Loucy (cell line): ENCODE results near the gene ZNF773.
A peak's percentile ranks its signal among the peaks of the same experiment; 100 is the strongest.

Source experiments
- H2AFZ ChIP-seq: fragments of 200-600 bp; sonication (generic); 2 replicates; pipeline ENCODE4 v1.6.0; 2016; ENCODE audit warnings: antibody characterized with exemption, mild to moderate bottlenecking, low read length, moderate library complexity
- H3F3A ChIP-seq: fragments of 200-600 bp; 2 replicates; pipeline ENCODE4 v1.6.0; 2016; ENCODE audit warnings: antibody characterized with exemption, low read depth, mild to moderate bottlenecking
- H3K27me3 ChIP-seq: fragments of 200-600 bp; sonication (generic); 2 replicates; pipeline ENCODE4 v1.6.1; 2014; ENCODE audit warnings: low read length, mild to moderate bottlenecking; ENCODE audit not compliant: insufficient read depth, poor library complexity, severe bottlenecking
- H3K36me3 ChIP-seq: fragments of 200-600 bp; sonication (generic); 2 replicates; pipeline ENCODE4 v1.6.1; 2016; ENCODE audit warnings: low read length; ENCODE audit not compliant: insufficient read depth
- H3K4me1 ChIP-seq: fragments of 200-600 bp; sonication (generic); 2 replicates; pipeline ENCODE4 v1.5.1; 2014; ENCODE audit warnings: low read length, mild to moderate bottlenecking; ENCODE audit not compliant: insufficient read depth, poor library complexity, severe bottlenecking
- H3K4me2 ChIP-seq: fragments of 200-600 bp; sonication (generic); 2 replicates; pipeline ENCODE4 v1.6.0; 2014; ENCODE audit warnings: antibody characterized with exemption, low read length, low read depth, mild to moderate bottlenecking; ENCODE audit not compliant: poor library complexity, severe bottlenecking
- H3K4me3 ChIP-seq: fragments of 200-600 bp; sonication (generic); 2 replicates; pipeline ENCODE4 v1.5.1; 2014; ENCODE audit warnings: low read length, mild to moderate bottlenecking, mixed read lengths; ENCODE audit not compliant: poor library complexity, severe bottlenecking
- H3K79me2 ChIP-seq: fragments of 200-600 bp; sonication (generic); 2 replicates; pipeline ENCODE4 v1.6.1; 2014; ENCODE audit warnings: low read length; ENCODE audit not compliant: insufficient read depth
- H3K9ac ChIP-seq: fragments of 200-600 bp; sonication (generic); 2 replicates; pipeline ENCODE4 v1.6.0; 2014; ENCODE audit warnings: mild to moderate bottlenecking, low read depth, low read length, moderate library complexity; ENCODE audit not compliant: poor library complexity, severe bottlenecking
- H3K9me2 ChIP-seq: fragments of 200-600 bp; sonication (generic); replicated peaks from 2 replicates; pipeline ENCODE4 v1.6.1; 2016; ENCODE audit warnings: low read depth, low read length, mixed read lengths
- H3K9me3 ChIP-seq: fragments of 200-600 bp; sonication (generic); 2 replicates; pipeline ENCODE4 v1.6.1; 2014; ENCODE audit warnings: mild to moderate bottlenecking, antibody characterized with exemption, low read length, low read depth; ENCODE audit not compliant: insufficient read depth
- H4K20me1 ChIP-seq: fragments of 200-600 bp; sonication (generic); 2 replicates; pipeline ENCODE4 v1.6.0; 2014; ENCODE audit warnings: antibody characterized with exemption, low read length, mild to moderate bottlenecking; ENCODE audit not compliant: insufficient read depth, poor library complexity, severe bottlenecking
- EZH2phosphoT487 ChIP-seq: fragments of 200-600 bp; IDR thresholded peaks from 2 replicates; pipeline ENCODE4 v1.6.1; 2018; ENCODE audit warnings: antibody characterized with exemption, mild to moderate bottlenecking, moderate library complexity, borderline replicate concordance
- TF ChIP-seq, protein P1 (sequence below): fragments of 200-600 bp; sonication (generic); conservative IDR thresholded peaks from 2 replicates; pipeline ENCODE4 v1.5.1; 2014; ENCODE audit warnings: mild to moderate bottlenecking, antibody characterized with exemption, low read length

ZNF773 gene

DNA sequence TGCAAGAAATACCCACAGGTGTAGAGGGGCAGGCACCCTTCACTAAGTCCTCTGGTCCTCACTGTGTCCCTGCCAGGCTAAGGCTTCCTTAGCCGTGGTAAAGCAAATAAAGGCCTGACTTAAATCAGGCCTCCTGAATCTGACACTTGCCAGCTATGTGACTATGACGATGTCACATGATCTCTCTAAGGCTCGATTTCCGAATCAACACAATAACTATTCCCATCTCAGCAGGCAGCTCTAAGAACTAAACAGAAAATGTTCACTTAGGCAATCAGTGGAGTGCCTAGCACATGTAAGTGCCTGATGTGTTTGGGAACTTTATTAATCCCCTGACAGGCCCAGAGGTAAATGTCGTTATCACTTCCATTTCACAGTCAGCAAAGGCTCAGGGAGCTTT, 57.9 kb downstream of the ZNF773 start:
- Histone ChIP-seq H3K9ac (peak overlapping the region; percentile 82), H3K9me3 (peaks cover 3% of the 10 kb centered on the region; the same call in 1 of the 2 replicates), H3K79me2 (peaks cover 29% of the 10 kb centered on the region), H3K4me2 (peak overlapping the region; percentile 85), H2AFZ (no peak overlapping the region), H3K36me3 (peaks cover 20% of the 10 kb centered on the region; the same call in 1 of the 2 replicates), H3K4me3 (peak overlapping the region; percentile 79), H3K4me1 (peaks cover 14% of the 10 kb centered on the region), H4K20me1 (peaks cover 17% of the 10 kb centered on the region), H3F3A (no peaks in the 10 kb centered on the region), H3K27me3 (no peaks in the 10 kb centered on the region), H3K9me2 (no peaks in the 10 kb centered on the region)
- TF ChIP-seq, protein P1, sequence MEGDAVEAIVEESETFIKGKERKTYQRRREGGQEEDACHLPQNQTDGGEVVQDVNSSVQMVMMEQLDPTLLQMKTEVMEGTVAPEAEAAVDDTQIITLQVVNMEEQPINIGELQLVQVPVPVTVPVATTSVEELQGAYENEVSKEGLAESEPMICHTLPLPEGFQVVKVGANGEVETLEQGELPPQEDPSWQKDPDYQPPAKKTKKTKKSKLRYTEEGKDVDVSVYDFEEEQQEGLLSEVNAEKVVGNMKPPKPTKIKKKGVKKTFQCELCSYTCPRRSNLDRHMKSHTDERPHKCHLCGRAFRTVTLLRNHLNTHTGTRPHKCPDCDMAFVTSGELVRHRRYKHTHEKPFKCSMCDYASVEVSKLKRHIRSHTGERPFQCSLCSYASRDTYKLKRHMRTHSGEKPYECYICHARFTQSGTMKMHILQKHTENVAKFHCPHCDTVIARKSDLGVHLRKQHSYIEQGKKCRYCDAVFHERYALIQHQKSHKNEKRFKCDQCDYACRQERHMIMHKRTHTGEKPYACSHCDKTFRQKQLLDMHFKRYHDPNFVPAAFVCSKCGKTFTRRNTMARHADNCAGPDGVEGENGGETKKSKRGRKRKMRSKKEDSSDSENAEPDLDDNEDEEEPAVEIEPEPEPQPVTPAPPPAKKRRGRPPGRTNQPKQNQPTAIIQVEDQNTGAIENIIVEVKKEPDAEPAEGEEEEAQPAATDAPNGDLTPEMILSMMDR = no peak
- no peak for TF ChIP-seq EZH2phosphoT487
